Trophoblast cell (in vitro differentiated cells and primary cell): ENCODE measurements around the gene RCOR3.
"Not testable (repeated sequence)": the region's sequence is repeated elsewhere in the genome, so short reads cannot be mapped to it uniquely, and the experiment has no call there.

Experiments used
- DNase-seq, 2 donors: peaks; one replicate each; pipeline ENCODE4 v3.0.0-alpha.2; 2016
- H2AFZ ChIP-seq: 2 replicates; pipeline ENCODE4 v1.6.1; 2013; ENCODE audit warnings: low read length, moderate library complexity, mild to moderate bottlenecking; ENCODE audit not compliant: insufficient read depth, poor library complexity
- H2AK5ac ChIP-seq: 2 replicates; pipeline ENCODE4 v1.6.1; 2013; ENCODE audit warnings: mild to moderate bottlenecking, low read length
- H2BK120ac ChIP-seq: 2 replicates; pipeline ENCODE4 v1.6.1; 2013; ENCODE audit warnings: low read length, mild to moderate bottlenecking, moderate library complexity; ENCODE audit not compliant: insufficient read depth, poor library complexity
- H2BK12ac ChIP-seq: 2 replicates; pipeline ENCODE4 v1.6.1; 2013; ENCODE audit warnings: mild to moderate bottlenecking, low read length, moderate library complexity
- H2BK5ac ChIP-seq: 2 replicates; pipeline ENCODE4 v1.6.1; 2013; ENCODE audit warnings: low read length, low read depth, moderate library complexity, mild to moderate bottlenecking; ENCODE audit not compliant: poor library complexity
- H3K14ac ChIP-seq: 2 replicates; pipeline ENCODE4 v1.6.1; 2013; ENCODE audit warnings: mild to moderate bottlenecking, low read length
- H3K18ac ChIP-seq: 2 replicates; pipeline ENCODE4 v1.6.1; 2013; ENCODE audit warnings: mild to moderate bottlenecking, low read length
- H3K23ac ChIP-seq: 2 replicates; pipeline ENCODE4 v1.6.1; 2013; ENCODE audit warnings: low read length
- H3K27ac ChIP-seq: 2 replicates; pipeline ENCODE4 v1.5.1; 2013; ENCODE audit warnings: low read depth, mild to moderate bottlenecking, inconsistent platforms, low read length, moderate library complexity
- H3K27me3 ChIP-seq: 2 replicates; pipeline ENCODE4 v1.6.1; 2013; ENCODE audit warnings: inconsistent platforms, mild to moderate bottlenecking, low read length, moderate library complexity; ENCODE audit not compliant: insufficient read depth
- H3K36me3 ChIP-seq, 2 experiments: 1 replicate in 1 of 2; 2 replicates in 1 of 2; pipeline ENCODE4 v1.6.1; 2013; ENCODE audit warnings: low read length in 2 of 2, mild to moderate bottlenecking in 2 of 2, moderate library complexity in 1 of 2; ENCODE audit not compliant: insufficient read depth in 2 of 2, control insufficient read depth in 1 of 2
- H3K4ac ChIP-seq: 2 replicates; pipeline ENCODE4 v1.6.1; 2013; ENCODE audit warnings: low read depth, mild to moderate bottlenecking, low read length, moderate library complexity
- H3K4me1 ChIP-seq, 2 experiments: 1 replicate in 1 of 2; 2 replicates in 1 of 2; pipeline ENCODE4 v1.6.1; 2013; ENCODE audit warnings: low read length in 2 of 2, mild to moderate bottlenecking in 2 of 2, moderate library complexity in 1 of 2; ENCODE audit not compliant: insufficient read depth in 2 of 2, control insufficient read depth in 1 of 2
- H3K4me2 ChIP-seq: 2 replicates; pipeline ENCODE4 v1.6.1; 2013; ENCODE audit warnings: inconsistent platforms, mild to moderate bottlenecking, low read length, moderate library complexity
- H3K4me3 ChIP-seq: 2 replicates; pipeline ENCODE4 v1.5.1; 2013; ENCODE audit warnings: mild to moderate bottlenecking, low read depth, low read length, inconsistent platforms
- H3K79me1 ChIP-seq: one replicate; pipeline ENCODE4 v1.6.1; 2013; ENCODE audit warnings: low read length
- H3K79me2 ChIP-seq: 2 replicates; pipeline ENCODE4 v1.6.1; 2013; ENCODE audit warnings: low read length, mild to moderate bottlenecking; ENCODE audit not compliant: control insufficient read depth, insufficient read depth, poor library complexity
- H3K9ac ChIP-seq: 2 replicates; pipeline ENCODE4 v1.6.1; 2013; ENCODE audit warnings: mild to moderate bottlenecking, low read length
- H3K9me3 ChIP-seq: 2 replicates; pipeline ENCODE4 v1.6.1; 2013; ENCODE audit warnings: low read depth, mild to moderate bottlenecking, control low read depth, inconsistent platforms, low read length; ENCODE audit not compliant: insufficient read depth
- H4K12ac ChIP-seq: 2 replicates; pipeline ENCODE4 v1.6.1; 2013; ENCODE audit warnings: low read depth, mild to moderate bottlenecking, low read length, moderate library complexity
- H4K8ac ChIP-seq: 2 replicates; pipeline ENCODE4 v1.6.1; 2013; ENCODE audit warnings: low read depth, mild to moderate bottlenecking, low read length, moderate library complexity
- H4K91ac ChIP-seq: one replicate; pipeline ENCODE4 v1.6.1; 2013; ENCODE audit warnings: low read depth, mild to moderate bottlenecking, low read length, moderate library complexity
- WGBS: extraction: QIAGEN DNeasy Blood & Tissue Kit; methylation state at CpG from one replicate; pipeline ENCODE4 v1.1.7; 2013; ENCODE audit warnings: missing lambda C conversion rate; ENCODE audit not compliant: insufficient read length, insufficient coverage; ENCODE audit errors: extremely low coverage; 5-methylcytosine and 5-hydroxymethylcytosine counted together

The RCOR3 gene

DNA sequence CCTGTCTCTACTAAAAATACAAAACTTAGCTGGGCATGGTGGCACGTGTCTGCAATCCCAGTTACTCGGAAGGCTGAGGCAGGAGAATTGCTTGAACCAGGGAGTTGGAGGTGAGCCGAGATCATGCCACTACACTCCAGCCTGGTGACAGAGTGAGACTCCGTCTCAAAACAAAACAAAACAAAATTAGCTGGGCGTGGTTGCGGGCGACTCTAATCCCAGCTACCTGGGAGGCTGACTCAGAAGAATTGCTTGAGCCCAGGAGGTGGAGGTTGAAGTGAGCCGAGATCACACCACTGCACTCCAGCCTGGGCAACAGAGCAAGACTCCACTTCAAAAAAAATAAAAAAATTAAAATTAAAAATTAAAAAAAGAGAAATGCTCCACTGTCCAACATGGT, 18.6 kb upstream of the RCOR3 start:
- H4K91ac ChIP-seq, result peak overlapping the region; percentile 19
- no CpG with 5 or more reads among the region's 8 CpGs for WGBS

DNA sequence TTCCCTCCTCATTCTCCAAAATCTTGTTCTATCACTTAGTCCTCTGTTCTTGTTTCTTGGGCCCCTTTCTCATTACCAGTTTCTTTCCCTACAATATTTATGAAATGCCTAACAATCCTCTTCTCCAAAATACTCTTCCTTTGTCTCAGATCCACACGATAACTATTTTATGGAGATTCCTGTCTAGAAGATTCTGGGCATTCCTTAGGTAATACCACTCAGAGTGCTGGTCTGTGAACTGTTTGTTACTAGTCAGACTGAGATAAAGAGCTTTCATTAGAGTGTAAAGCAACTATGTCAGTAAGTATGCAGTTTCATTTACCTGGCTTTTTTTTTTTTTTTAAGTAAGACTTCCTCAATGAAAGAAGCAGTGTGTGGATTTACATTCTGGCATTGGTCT, 18.1 kb upstream of the RCOR3 start:
- no CpG with 5 or more reads among the region's 1 CpG for WGBS
- no peaks in the 10 kb centered on the region for H3K27me3 ChIP-seq

More for the DNA sequence above, 18.6 kb upstream of the RCOR3 start:
- peak overlapping the region; percentile 64 for H3K27ac ChIP-seq
- H3K27me3 ChIP-seq, H4K8ac ChIP-seq, H3K36me3 ChIP-seq, H2AK5ac ChIP-seq, H3K9ac ChIP-seq, H3K4me1 ChIP-seq, H3K4me2 ChIP-seq, H3K4me3 ChIP-seq, H2AFZ ChIP-seq, H2BK12ac ChIP-seq, H2BK120ac ChIP-seq, H3K23ac ChIP-seq, H3K14ac ChIP-seq, H4K12ac ChIP-seq, H3K4ac ChIP-seq, H3K9me3 ChIP-seq, H3K79me1 ChIP-seq, H3K18ac ChIP-seq, H3K79me2 ChIP-seq: not testable (repeated sequence)
- peak; percentile 73 to 87 for DNase-seq
- H2BK5ac ChIP-seq, result peak overlapping the region; percentile 35

DNA sequence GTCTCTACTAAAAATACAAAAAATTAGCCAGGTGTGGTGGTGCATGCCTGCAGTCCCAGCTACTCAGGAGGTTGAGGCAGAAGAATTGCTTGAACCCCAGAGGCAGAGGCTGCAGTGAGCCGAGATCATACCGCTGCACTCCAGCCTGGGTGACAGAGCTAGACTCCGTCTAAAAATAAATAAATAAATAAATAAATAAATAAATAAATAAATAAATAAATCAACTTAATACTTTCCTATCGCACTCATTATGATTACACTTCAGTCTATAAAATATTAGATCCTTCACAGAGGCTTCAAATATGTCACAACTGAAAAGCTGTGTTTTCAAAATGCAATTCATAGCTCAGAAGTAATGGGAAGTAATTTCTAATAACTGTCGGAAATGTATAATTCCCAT, 15.5 kb upstream of the RCOR3 start:
- not testable (repeated sequence) for H2BK12ac ChIP-seq, H3K18ac ChIP-seq, H3K79me2 ChIP-seq, H2AFZ ChIP-seq, H3K23ac ChIP-seq, H2BK120ac ChIP-seq, H3K9me3 ChIP-seq, DNase-seq, H3K4ac ChIP-seq, H3K79me1 ChIP-seq, H3K36me3 ChIP-seq, H3K4me1 ChIP-seq, H3K14ac ChIP-seq, H4K91ac ChIP-seq, H4K8ac ChIP-seq, H3K27me3 ChIP-seq, H2BK5ac ChIP-seq, H4K12ac ChIP-seq, H3K4me3 ChIP-seq, H3K27ac ChIP-seq, H3K4me2 ChIP-seq, H2AK5ac ChIP-seq, H3K9ac ChIP-seq
- WGBS, result no CpG with 5 or more reads among the region's 5 CpGs

More for the DNA sequence above, 18.1 kb upstream of the RCOR3 start:
- Histone ChIP-seq H3K4me1 (no peaks in the 10 kb centered on the region), H3K9me3 (no peaks in the 10 kb centered on the region), H4K91ac (no peak overlapping the region), H2BK12ac (no peak overlapping the region), H3K36me3 (no peaks in the 10 kb centered on the region), H4K12ac (no peak overlapping the region), H3K9ac (no peak overlapping the region), H3K14ac (no peak overlapping the region), H2AFZ (no peak overlapping the region), H2BK120ac (no peak overlapping the region), H3K18ac (no peak overlapping the region), H3K79me2 (no peaks in the 10 kb centered on the region), H3K4me2 (no peak overlapping the region), H2BK5ac (no peak overlapping the region), H3K23ac (no peak overlapping the region), H3K4ac (no peak overlapping the region), H2AK5ac (no peak overlapping the region), H4K8ac (no peak overlapping the region), H3K4me3 (no peak overlapping the region), H3K79me1 (peaks cover 6% of the 10 kb centered on the region), H3K27ac (peak overlapping the region; percentile 64)
- DNase-seq, result peak; percentile 55 to 93

DNA sequence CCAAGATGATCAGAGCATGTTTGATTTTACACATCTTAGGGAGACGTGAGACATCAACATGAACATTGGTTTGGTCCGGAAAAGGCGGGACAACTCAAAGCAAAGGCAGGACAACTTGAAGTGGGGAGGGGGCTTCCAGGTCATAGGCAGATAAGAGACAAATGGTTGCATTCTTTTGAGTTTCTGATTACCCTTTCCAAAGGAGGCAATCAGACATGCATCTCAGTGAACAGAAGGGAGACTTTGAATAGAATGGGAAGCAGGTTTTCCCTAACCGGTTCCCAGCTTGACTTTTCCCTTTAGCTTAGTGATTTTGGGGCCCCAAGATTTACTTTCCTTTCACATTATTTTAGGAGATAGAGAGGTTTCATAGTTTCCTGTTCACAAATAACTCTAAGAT, 12.6 kb upstream of the RCOR3 start:
- H3K79me2 ChIP-seq, H3K18ac ChIP-seq, H3K27ac ChIP-seq, H2AFZ ChIP-seq, H3K14ac ChIP-seq, H3K4ac ChIP-seq, H3K9me3 ChIP-seq, DNase-seq, H3K36me3 ChIP-seq, H2AK5ac ChIP-seq, H3K4me3 ChIP-seq, H3K4me2 ChIP-seq, H4K12ac ChIP-seq, H2BK5ac ChIP-seq, H4K8ac ChIP-seq, H4K91ac ChIP-seq, H3K9ac ChIP-seq, H3K27me3 ChIP-seq, H2BK12ac ChIP-seq, H3K79me1 ChIP-seq, H3K23ac ChIP-seq, H2BK120ac ChIP-seq: not testable (repeated sequence)
- H3K4me1 ChIP-seq, result peaks cover 4 to 10% of the 10 kb centered on the region in 2 experiments
- no CpG with 5 or more reads among the region's 4 CpGs for WGBS
